GM21515 (cell line): ENCODE data around the gene ABLIM1.

ENCODE experiments used
- ATAC-seq: cut with Tn5 transposase; IDR thresholded peaks from one replicate; pipeline ENCODE4 v1.9.1; 2021; ENCODE audit not compliant: unreplicated experiment

The ABLIM1 gene

GRCh38 chr10:114397651-114398145 lies 260.4 kb downstream of the ABLIM1 start:
- ATAC-seq, result no peak

GRCh38 chr10:114396464-114396863 lies 261.6 kb downstream of the ABLIM1 start:
- no peak for ATAC-seq

DNA sequence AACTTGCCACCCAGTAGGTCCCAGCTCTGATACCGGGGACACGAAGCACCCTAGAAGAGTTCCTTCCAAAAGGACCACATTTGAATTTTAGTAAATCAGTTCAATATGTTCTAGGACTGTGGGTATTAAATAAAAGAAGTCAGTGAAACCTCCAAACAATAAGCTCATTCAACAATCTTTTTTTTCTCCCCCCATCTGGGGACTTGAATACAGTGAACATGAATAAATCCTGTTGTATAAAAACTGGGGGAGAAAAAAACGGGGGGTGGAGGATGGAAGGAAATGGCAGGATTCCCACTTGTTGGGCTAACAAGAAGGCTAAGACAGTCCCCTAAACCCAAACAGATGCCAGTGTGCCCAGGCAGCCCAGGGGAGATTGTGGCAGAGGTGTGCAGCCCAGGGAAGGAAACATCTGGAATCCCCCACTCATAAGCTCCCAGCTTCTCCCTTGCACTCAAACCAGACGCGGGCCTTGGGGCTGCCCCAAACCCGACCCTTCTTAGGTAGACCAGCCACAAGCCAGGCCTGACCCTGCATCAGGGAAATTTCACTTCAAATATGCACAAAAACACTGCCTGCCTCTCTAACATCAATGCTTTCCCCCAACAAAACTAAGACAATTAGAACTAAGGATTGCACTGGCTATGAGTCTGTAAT lies 262.6 kb downstream of the ABLIM1 start:
- no peak for ATAC-seq

- no peak for ATAC-seq
Observed at GRCh38 chr10:114394531-114394930, 263.5 kb downstream of the ABLIM1 start.

GRCh38 chr10:114393886-114394285 lies 264.2 kb downstream of the ABLIM1 start:
- ATAC-seq, result no peak

DNA sequence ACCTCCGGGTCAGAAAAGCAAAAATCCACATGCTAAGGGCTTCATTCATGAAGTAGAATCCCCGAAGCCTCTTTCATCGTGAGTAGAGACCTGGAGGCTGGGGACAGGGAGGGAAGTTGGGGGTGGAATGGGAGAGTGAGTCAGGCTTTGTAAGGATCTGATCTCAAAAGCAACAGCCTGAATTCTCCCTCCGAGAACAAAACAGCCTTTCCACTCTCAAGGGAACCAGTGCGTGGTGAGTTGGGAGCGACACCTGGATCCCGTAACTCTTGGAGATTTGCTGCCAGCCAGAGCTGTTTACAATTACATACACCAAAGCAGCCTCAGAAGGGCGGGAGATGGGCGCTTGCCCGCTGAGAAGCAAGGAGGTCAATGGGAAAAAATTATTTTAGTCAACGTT lies 264.6 kb downstream of the ABLIM1 start:
- no peak for ATAC-seq

DNA sequence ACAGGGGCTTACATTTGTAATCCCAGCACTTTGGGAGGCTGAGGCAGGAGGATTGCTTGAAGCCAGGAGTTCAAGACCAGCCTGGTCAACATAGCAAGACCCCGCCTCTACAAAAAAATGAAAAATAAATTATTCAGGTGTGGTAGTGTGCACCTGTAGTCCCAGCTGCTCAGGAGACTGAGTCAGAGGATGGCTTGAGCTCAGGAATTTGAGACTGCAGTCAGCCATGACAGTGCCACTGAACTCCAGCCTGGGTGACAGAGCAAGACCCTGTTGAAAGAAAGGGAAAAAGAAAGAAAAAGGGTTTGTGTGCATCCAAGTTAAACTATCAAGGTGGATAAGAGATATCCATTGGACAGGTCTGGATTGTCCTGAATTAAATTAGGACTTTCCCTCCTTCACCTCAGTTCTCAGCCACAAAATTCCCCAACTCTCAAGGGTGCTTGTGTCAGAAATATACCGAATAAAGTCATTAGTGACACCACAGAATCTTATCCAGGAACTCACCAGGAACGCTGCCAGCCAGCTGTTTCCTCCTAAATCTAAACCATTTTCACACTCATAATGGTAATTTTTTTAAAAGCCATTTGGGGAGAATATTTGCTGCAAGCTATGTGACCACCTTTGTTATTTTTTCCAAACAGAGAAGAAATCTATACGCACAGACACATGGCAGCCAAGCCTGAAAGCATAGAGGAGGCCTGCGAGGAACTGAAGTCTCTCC lies 265.8 kb downstream of the ABLIM1 start:
- no peak for ATAC-seq

- no peak for ATAC-seq
Observed at GRCh38 chr10:114391599-114391998, 266.5 kb downstream of the ABLIM1 start.

DNA sequence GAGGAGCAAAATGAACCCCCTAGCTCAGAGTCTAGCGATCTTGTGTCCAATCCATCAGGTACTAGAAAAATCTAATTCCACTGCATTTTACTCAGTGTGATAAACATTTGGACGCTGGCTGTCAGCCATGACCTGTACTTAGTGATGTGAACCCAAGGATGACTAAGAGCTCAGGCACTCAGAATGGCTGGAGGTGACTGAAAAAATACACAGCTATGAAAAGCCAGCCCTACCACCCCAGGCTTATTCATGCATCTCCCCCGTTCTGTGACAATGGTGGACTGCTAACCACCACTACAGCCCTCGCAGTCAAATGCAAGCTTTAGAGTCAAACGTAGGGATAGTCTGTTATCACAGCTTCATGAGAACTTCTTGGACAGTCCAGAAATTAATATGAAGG lies 268.6 kb downstream of the ABLIM1 start:
- no peak for ATAC-seq

- ATAC-seq, result peak; percentile 75
Observed at GRCh38 chr10:114388275-114388674, 269.8 kb downstream of the ABLIM1 start.

GRCh38 chr10:114387784-114388183 lies 270.3 kb downstream of the ABLIM1 start:
- no peak for ATAC-seq

GRCh38 chr10:114386452-114386851 lies 271.6 kb downstream of the ABLIM1 start:
- ATAC-seq, result no peak

GRCh38 chr10:114385557-114385956 lies 272.5 kb downstream of the ABLIM1 start:
- no peak for ATAC-seq

DNA sequence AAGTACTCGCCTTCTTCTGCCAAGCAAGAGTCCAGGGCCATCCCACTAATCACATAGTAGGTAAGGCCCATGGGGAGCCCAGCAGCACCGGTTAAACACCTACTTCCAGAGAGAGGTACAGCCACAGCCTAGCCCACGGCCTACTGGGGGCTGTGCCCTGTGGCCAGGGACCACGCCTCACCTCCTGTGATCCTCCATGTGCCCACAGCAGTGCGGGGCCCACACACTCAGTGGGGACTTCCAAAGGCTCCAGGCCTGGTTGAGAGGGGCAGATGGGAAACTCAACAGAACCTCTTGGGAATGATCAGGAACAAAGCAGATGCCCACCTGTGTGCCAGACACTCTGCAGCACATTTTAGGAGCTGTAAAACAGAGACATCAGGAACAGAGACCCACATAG lies 273.5 kb downstream of the ABLIM1 start:
- no peak for ATAC-seq

DNA sequence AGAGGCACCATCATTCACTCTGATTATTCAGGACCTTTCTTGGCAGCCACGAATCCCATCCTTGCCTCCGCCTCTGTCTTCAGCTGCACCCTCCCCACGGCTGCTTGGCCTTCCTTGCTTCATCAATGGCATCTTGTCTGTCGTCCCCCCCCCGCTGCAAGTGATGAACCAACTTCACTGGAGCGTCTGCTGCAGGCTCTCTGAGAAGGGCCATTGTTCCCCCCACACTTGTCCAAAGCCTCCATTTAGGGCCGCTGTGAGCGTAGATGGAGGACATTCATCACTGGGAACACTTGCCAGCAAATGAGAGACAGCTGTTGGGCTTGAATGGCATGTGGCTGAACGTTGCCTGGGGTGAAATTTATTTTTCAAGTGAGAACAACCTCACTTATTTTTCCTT lies 273.9 kb downstream of the ABLIM1 start:
- no peak for ATAC-seq
